Keratinocyte (primary cell): ENCODE measurements around the gene HCK.

ENCODE experiments used
- EZH2 ChIP-seq: IDR thresholded peaks from one replicate; pipeline ENCODE4 v1.6.1; 2012; ENCODE audit warnings: inconsistent platforms, mild to moderate bottlenecking, low read length, moderate library complexity
- TF ChIP-seq, protein P1 (sequence below), 3 experiments: IDR thresholded peaks in 1 of 3; conservative IDR thresholded peaks in 1 of 3; optimal IDR thresholded peaks in 1 of 3; 2 replicates in 2 of 3; 3 replicates in 1 of 3; pipeline versions ENCODE3 to v1.5.1; 2011; ENCODE audit warnings: low read length in 3 of 3, mild to moderate bottlenecking in 3 of 3, moderate library complexity in 2 of 3, control low read depth in 1 of 3, inconsistent platforms in 1 of 3; ENCODE audit not compliant: insufficient read depth in 2 of 3; ENCODE audit errors: extremely low read depth in 1 of 3

DNA sequence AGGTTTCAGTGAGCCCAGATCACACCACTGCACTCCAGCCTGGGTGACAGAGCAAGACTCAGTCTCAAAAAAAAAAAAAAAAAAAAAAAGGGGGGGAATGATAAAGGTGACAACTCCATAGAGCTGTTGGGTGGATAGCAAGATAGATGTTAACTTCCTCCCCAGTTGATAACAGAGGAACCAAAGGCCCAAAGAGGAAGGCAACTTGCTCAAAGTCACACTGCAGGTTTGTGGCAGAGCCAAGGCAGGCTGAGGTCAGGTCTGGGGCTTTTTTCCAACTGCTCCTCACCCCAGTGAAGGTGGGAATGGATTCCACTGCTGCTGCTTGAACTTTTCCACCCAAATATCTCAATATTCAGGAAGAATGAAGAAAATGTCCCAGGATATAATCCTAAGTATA is 26.7 kb downstream of the HCK start:
- TF ChIP-seq, protein P1, sequence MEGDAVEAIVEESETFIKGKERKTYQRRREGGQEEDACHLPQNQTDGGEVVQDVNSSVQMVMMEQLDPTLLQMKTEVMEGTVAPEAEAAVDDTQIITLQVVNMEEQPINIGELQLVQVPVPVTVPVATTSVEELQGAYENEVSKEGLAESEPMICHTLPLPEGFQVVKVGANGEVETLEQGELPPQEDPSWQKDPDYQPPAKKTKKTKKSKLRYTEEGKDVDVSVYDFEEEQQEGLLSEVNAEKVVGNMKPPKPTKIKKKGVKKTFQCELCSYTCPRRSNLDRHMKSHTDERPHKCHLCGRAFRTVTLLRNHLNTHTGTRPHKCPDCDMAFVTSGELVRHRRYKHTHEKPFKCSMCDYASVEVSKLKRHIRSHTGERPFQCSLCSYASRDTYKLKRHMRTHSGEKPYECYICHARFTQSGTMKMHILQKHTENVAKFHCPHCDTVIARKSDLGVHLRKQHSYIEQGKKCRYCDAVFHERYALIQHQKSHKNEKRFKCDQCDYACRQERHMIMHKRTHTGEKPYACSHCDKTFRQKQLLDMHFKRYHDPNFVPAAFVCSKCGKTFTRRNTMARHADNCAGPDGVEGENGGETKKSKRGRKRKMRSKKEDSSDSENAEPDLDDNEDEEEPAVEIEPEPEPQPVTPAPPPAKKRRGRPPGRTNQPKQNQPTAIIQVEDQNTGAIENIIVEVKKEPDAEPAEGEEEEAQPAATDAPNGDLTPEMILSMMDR (optimal IDR thresholded peaks at IDR 0.05 in 1 of 3, IDR thresholded peaks at IDR 0.05 in 1 of 3, conservative IDR thresholded peaks at IDR 0.05 in 1 of 3; ENCODE audit: extremely low read depth in 1 of 3, insufficient read depth in 2 of 3, low read length in 3 of 3): no peak
- TF ChIP-seq EZH2: no peak
